SU-DHL-6 (cell line): Measurements from ENCODE around the gene LHX6.

Experiments used
- EZH2phosphoT487 ChIP-seq: fragments of 200-600 bp; sonication (generic), shearing (Covaris generic); conservative IDR thresholded peaks from 2 replicates; pipeline ENCODE4 v1.6.1; 2018; ENCODE audit warnings: mild to moderate bottlenecking, antibody characterized with exemption, low read length, moderate library complexity, mixed read lengths
- TF ChIP-seq, protein P1 (sequence below): fragments of 200-600 bp; sonication (generic); IDR thresholded peaks from one replicate; pipeline ENCODE4 v1.5.1; 2017; ENCODE audit warnings: antibody characterized with exemption, mild to moderate bottlenecking, low read length, moderate library complexity; ENCODE audit not compliant: insufficient read depth, poor library complexity, severe bottlenecking

DNA sequence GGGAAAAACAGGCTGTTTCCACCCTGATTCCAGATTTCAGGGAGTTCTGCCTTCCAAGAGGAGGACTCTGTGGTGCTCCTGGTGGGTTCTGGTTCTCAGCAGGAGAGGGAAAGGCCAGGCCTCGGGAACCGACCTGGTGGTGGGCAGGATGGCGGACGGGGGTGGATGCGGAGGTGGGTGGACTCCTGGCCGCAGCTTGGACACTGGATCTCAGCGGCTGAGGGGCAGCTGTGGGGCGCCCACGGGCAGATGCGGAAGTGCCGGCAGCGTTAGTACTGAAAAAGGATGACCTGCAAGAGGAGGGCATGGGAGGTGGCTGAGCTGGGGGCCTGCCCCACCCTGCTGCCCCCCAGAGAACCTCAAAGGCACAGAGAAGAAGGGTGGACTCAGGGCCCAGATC is 24.3 kb downstream of the LHX6 start:
- TF ChIP-seq, protein P1, sequence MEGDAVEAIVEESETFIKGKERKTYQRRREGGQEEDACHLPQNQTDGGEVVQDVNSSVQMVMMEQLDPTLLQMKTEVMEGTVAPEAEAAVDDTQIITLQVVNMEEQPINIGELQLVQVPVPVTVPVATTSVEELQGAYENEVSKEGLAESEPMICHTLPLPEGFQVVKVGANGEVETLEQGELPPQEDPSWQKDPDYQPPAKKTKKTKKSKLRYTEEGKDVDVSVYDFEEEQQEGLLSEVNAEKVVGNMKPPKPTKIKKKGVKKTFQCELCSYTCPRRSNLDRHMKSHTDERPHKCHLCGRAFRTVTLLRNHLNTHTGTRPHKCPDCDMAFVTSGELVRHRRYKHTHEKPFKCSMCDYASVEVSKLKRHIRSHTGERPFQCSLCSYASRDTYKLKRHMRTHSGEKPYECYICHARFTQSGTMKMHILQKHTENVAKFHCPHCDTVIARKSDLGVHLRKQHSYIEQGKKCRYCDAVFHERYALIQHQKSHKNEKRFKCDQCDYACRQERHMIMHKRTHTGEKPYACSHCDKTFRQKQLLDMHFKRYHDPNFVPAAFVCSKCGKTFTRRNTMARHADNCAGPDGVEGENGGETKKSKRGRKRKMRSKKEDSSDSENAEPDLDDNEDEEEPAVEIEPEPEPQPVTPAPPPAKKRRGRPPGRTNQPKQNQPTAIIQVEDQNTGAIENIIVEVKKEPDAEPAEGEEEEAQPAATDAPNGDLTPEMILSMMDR = no peak
- TF ChIP-seq EZH2phosphoT487 = no peak
